ENCODE data around the gene TRPM7. TPM values are rescaled to one million over a fixed set of nuclear protein-coding genes. Genes with fewer than 3 reads are reported as not detected.

The TRPM7 gene
- total RNA-seq, 4 donors from 2014 or later, result 57.3 to 97.5 (median 68.0) TPM

DNA sequence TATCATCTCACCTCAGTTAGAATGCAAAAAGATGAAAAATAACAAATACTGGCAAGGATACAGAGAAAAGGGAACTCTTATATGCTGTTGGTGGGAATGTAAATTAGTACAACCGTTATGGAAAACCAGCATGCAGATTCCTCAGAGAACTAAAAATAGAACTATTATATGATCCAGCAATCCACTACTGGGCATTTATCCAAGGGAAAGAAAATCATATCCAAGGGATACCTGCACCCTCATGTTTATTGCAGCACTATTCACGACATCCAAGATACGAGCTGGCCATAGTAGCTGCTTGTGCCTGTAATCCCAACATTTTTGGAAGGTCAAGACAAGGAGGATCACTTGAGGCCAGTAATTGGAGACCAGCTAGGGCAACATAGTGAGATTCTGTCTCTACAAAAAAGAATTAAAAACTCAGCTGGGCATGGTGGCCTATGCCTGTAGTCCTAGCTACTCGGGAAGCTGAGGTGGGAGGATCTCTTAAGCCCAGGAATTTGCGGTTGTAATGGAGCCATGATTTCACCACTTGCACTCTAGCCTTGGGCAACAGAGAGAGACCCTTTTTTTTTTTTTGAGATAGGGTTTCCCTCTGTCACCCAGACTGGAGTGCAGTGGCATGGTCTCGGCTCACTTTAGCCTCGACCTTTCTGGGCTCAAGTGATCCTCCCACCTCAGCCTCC is 166.7 kb downstream of the TRPM7 start:
- H3K9me3 ChIP-seq, result peaks cover 0 to 16% (median 0%) of the 10 kb centered on the region in 4 donors
- no peaks in the 10 kb centered on the region for H3K27me3 ChIP-seq
- peaks cover 0 to 6% (median 0%) of the 10 kb centered on the region in 3 donors for H3K36me3 ChIP-seq
- no peak for DNase-seq (ENCODE audit: low spot score in 2 of 2)
- no peak for TF ChIP-seq POLR2A (IDR thresholded peaks at IDR 0.05)
- TF ChIP-seq, protein P1, sequence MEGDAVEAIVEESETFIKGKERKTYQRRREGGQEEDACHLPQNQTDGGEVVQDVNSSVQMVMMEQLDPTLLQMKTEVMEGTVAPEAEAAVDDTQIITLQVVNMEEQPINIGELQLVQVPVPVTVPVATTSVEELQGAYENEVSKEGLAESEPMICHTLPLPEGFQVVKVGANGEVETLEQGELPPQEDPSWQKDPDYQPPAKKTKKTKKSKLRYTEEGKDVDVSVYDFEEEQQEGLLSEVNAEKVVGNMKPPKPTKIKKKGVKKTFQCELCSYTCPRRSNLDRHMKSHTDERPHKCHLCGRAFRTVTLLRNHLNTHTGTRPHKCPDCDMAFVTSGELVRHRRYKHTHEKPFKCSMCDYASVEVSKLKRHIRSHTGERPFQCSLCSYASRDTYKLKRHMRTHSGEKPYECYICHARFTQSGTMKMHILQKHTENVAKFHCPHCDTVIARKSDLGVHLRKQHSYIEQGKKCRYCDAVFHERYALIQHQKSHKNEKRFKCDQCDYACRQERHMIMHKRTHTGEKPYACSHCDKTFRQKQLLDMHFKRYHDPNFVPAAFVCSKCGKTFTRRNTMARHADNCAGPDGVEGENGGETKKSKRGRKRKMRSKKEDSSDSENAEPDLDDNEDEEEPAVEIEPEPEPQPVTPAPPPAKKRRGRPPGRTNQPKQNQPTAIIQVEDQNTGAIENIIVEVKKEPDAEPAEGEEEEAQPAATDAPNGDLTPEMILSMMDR (IDR thresholded peaks at IDR 0.05), result no peak
- TF ChIP-seq EP300 (IDR thresholded peaks at IDR 0.05), result no peak
- no peak overlapping the region for H3K27ac ChIP-seq
- no peak overlapping the region for H3K4me3 ChIP-seq
- no peaks in the 10 kb centered on the region for H3K4me1 ChIP-seq
- WGBS, 2 donors, result 56 to 69% methylated on average over 7 of the region's 7 CpGs

DNA sequence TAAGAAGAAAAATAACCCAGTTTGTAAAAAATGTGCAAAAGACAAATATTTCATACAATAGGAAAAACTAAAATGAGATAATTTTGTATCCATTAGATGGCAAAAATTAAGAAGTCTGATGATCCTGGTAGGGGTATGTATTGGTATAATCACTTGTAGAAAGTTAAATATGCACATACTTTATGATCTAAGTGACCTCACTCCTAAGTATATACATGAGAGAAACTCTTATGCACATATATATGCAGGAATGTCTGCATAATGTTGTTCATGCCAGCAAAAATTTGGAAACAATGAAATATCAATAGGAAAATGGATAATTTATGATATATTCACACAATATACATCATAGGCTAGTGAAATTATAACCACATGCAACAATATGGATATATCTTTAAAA is 173.6 kb downstream of the TRPM7 start:
- peaks cover 0 to 35% (median 4%) of the 10 kb centered on the region in 3 donors for H3K36me3 ChIP-seq
- no peak for TF ChIP-seq EP300 (IDR thresholded peaks at IDR 0.05)
- TF ChIP-seq, protein P1 (IDR thresholded peaks at IDR 0.05), result no peak
- no peak for TF ChIP-seq POLR2A (IDR thresholded peaks at IDR 0.05)
- H3K4me1 ChIP-seq, result no peaks in the 10 kb centered on the region
- no peaks in the 10 kb centered on the region for H3K27me3 ChIP-seq
- H3K4me3 ChIP-seq, result no peak overlapping the region
- no peak for DNase-seq (ENCODE audit: low spot score in 2 of 2)
- H3K27ac ChIP-seq, result no peak overlapping the region
- peaks cover 0 to 14% (median 0%) of the 10 kb centered on the region in 4 donors for H3K9me3 ChIP-seq

Small RNA genes lying within 50 kb of the gene (small RNA-seq; reads per million reads assigned to genes)
- gene RN7SL354P, result not detected

Other genes starting within 250 kb of the TRPM7 start
- gene USP50, start 140.1 kb downstream of the TRPM7 start, total RNA-seq, result 1 to 10 TPM in 2 of 4 donors, not detected in 2; 1.5 to 2.2 TPM
- gene SPPL2A, start 78.9 kb upstream of the TRPM7 start, total RNA-seq, result 100 to 1,000 TPM in 3 of 4 donors, 10 to 100 TPM in 1; 97.8 to 576 (median 301) TPM
- 10 to 100 TPM; 10.2 to 15.3 (median 12.6) TPM for gene AP4E1, start 221.9 kb upstream of the TRPM7 start, total RNA-seq

Measured in tibial nerve (tissue), 4 donors.